ENCODE data around the gene HK1.

DNA sequence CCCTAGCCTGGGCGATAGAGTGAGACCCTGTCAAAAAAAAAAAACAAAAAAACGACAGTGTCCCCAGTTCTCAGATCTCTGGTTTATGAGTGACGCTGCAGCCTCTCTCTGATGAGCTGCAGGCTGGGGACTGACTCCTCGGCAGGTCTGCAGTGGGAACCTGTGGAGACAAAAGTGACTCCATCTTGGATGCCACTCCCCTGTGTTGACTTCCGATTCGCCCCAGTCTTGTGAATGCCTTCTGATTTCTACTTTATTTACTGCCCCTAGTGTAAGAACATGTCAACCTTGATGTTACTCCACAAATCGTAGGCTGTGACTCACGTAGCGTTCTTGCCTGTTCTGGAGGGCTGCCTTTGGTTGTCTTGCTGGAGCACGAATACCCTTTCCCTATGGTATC is 132.2 kb downstream of the HK1 start:
- TF ChIP-seq, protein P1, sequence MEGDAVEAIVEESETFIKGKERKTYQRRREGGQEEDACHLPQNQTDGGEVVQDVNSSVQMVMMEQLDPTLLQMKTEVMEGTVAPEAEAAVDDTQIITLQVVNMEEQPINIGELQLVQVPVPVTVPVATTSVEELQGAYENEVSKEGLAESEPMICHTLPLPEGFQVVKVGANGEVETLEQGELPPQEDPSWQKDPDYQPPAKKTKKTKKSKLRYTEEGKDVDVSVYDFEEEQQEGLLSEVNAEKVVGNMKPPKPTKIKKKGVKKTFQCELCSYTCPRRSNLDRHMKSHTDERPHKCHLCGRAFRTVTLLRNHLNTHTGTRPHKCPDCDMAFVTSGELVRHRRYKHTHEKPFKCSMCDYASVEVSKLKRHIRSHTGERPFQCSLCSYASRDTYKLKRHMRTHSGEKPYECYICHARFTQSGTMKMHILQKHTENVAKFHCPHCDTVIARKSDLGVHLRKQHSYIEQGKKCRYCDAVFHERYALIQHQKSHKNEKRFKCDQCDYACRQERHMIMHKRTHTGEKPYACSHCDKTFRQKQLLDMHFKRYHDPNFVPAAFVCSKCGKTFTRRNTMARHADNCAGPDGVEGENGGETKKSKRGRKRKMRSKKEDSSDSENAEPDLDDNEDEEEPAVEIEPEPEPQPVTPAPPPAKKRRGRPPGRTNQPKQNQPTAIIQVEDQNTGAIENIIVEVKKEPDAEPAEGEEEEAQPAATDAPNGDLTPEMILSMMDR (IDR thresholded peaks at IDR 0.05): no peak
- no peak for TF ChIP-seq POLR2A (IDR thresholded peaks at IDR 0.05)
